HEK293T (cell line): ENCODE measurements around the gene CCDC40.

Source experiments
- CTCF ChIA-PET: fragments of 350-600 bp; formaldehyde crosslinking; extraction: SDS; loops from one replicate; lab custom pipeline; 2021; ENCODE audit warnings: antibody characterized with exemption, inconsistent platforms; lab: Yijun Ruan, JAX
- POLR2A ChIA-PET: fragments of 350-600 bp; formaldehyde crosslinking; extraction: SDS; loops from one replicate; lab custom pipeline; 2020; ENCODE audit warnings: antibody characterized with exemption, inconsistent platforms; lab: Yijun Ruan, JAX
- DNase-seq: peaks from one replicate; pipeline ENCODE4 v3.0.0; 2012; ENCODE audit warnings: mixed read lengths; ENCODE audit errors: extremely low spot score
- ARNT ChIP-seq: fragments of 450-650 bp; IDR thresholded peaks from 2 replicates; pipeline ENCODE4 v1.6.1; 2017; ENCODE audit warnings: mild to moderate bottlenecking
- BHLHE40 ChIP-seq: fragments of 450-650 bp; IDR thresholded peaks from 2 replicates; pipeline ENCODE4 v1.6.1; 2016; ENCODE audit warnings: mild to moderate bottlenecking, moderate library complexity, borderline replicate concordance
- CTBP1 ChIP-seq: fragments of 450-650 bp; IDR thresholded peaks from 2 replicates; pipeline ENCODE4 v1.6.1; 2016; ENCODE audit warnings: borderline replicate concordance
- ELF4 ChIP-seq: fragments of 450-650 bp; IDR thresholded peaks from 2 replicates; pipeline ENCODE4 v1.6.1; 2017; ENCODE audit warnings: antibody characterized with exemption
- FOXA1 ChIP-seq: fragments of 450-650 bp; IDR thresholded peaks from 2 replicates; pipeline ENCODE4 v1.6.1; 2016; ENCODE audit warnings: mild to moderate bottlenecking
- FOXK2 ChIP-seq: fragments of 450-650 bp; IDR thresholded peaks from 2 replicates; pipeline ENCODE4 v1.6.1; 2016; ENCODE audit warnings: mild to moderate bottlenecking
- FOXM1 ChIP-seq: fragments of 450-650 bp; IDR thresholded peaks from 2 replicates; pipeline ENCODE4 v1.6.1; 2017; ENCODE audit warnings: mild to moderate bottlenecking, borderline replicate concordance
- HDGF ChIP-seq: fragments of 450-650 bp; IDR thresholded peaks from 2 replicates; pipeline ENCODE4 v1.6.1; 2017; ENCODE audit warnings: antibody characterized with exemption, borderline replicate concordance
- L3MBTL2 ChIP-seq: fragments of 450-650 bp; conservative IDR thresholded peaks from 2 replicates; pipeline ENCODE4 v1.6.1; 2016; ENCODE audit warnings: mild to moderate bottlenecking
- LEF1 ChIP-seq: fragments of 450-650 bp; IDR thresholded peaks from 2 replicates; pipeline ENCODE4 v1.6.1; 2017; ENCODE audit warnings: mild to moderate bottlenecking, borderline replicate concordance
- NFRKB ChIP-seq: fragments of 450-650 bp; IDR thresholded peaks from 2 replicates; pipeline ENCODE4 v1.6.1; 2016; ENCODE audit warnings: mild to moderate bottlenecking, moderate library complexity
- PKNOX1 ChIP-seq: fragments of 450-650 bp; IDR thresholded peaks from 2 replicates; pipeline ENCODE4 v1.6.1; 2016
- SP1 ChIP-seq: fragments of 450-650 bp; IDR thresholded peaks from 2 replicates; pipeline ENCODE4 v1.6.1; 2017
- SUZ12 ChIP-seq: fragments of 450-650 bp; IDR thresholded peaks from 2 replicates; pipeline ENCODE4 v1.6.1; 2016; ENCODE audit warnings: mild to moderate bottlenecking
- TARDBP ChIP-seq: fragments of 450-650 bp; IDR thresholded peaks from 2 replicates; pipeline ENCODE4 v1.6.1; 2016
- ZNF384 ChIP-seq: fragments of 450-650 bp; IDR thresholded peaks from 2 replicates; pipeline ENCODE4 v1.6.1; 2016

The CCDC40 gene

GRCh38 chr17:80049986-80050385 lies 13.5 kb downstream of the CCDC40 start:
- TF ChIP-seq FOXA1, result no peak
- no peak for TF ChIP-seq PKNOX1
- TF ChIP-seq SUZ12, result no peak
- TF ChIP-seq L3MBTL2, result no peak
- TF ChIP-seq ARNT, result no peak
- TF ChIP-seq HDGF, result no peak
- TF ChIP-seq LEF1, result no peak
- TF ChIP-seq NFRKB, result no peak
- TF ChIP-seq BHLHE40, result no peak
- no peak for TF ChIP-seq FOXM1
- CTCF ChIA-PET, result no interaction called here
- POLR2A ChIA-PET, result no interaction called here
- DNase-seq, result no peak

GRCh38 chr17:80050706-80051105 lies 14.3 kb downstream of the CCDC40 start:
- ChIA-PET CTCF (no interaction called here), POLR2A (no interaction called here)
- no peak for DNase-seq
- TF ChIP-seq HDGF (no peak), FOXM1 (no peak), SUZ12 (no peak), ELF4 (no peak), L3MBTL2 (no peak), LEF1 (no peak), ARNT (no peak), FOXK2 (no peak), SP1 (no peak), FOXA1 (no peak), PKNOX1 (no peak), BHLHE40 (no peak), CTBP1 (no peak), ZNF384 (no peak), NFRKB (no peak), TARDBP (no peak)

GRCh38 chr17:80051681-80052080 lies 15.2 kb downstream of the CCDC40 start:
- no peak for DNase-seq
- no peak for TF ChIP-seq SP1
- no peak for TF ChIP-seq FOXK2
- TF ChIP-seq CTBP1, result no peak
- TF ChIP-seq TARDBP, result no peak
- no peak for TF ChIP-seq BHLHE40
- TF ChIP-seq ZNF384, result no peak
- no peak for TF ChIP-seq ELF4
- TF ChIP-seq HDGF, result no peak
- no peak for TF ChIP-seq FOXA1
- TF ChIP-seq SUZ12, result no peak
- TF ChIP-seq L3MBTL2, result no peak
- TF ChIP-seq NFRKB, result no peak
- TF ChIP-seq ARNT, result no peak
- no peak for TF ChIP-seq PKNOX1
- TF ChIP-seq LEF1, result no peak
- TF ChIP-seq FOXM1, result no peak
- ChIA-PET CTCF (no interaction called here), POLR2A (no interaction called here)

GRCh38 chr17:80053102-80053501 lies 16.7 kb downstream of the CCDC40 start:
- no peak for DNase-seq
- ChIA-PET POLR2A (no interaction called here), CTCF (no interaction called here)
- TF ChIP-seq ARNT, result no peak
- TF ChIP-seq BHLHE40, result no peak
- TF ChIP-seq LEF1, result no peak
- TF ChIP-seq ELF4, result no peak
- no peak for TF ChIP-seq FOXK2
- TF ChIP-seq FOXM1, result no peak
- TF ChIP-seq TARDBP, result no peak
- no peak for TF ChIP-seq L3MBTL2
- TF ChIP-seq SUZ12, result no peak
- TF ChIP-seq SP1, result no peak
- TF ChIP-seq NFRKB, result no peak
- TF ChIP-seq ZNF384, result no peak
- TF ChIP-seq PKNOX1, result no peak
- no peak for TF ChIP-seq HDGF

- ChIA-PET POLR2A (no interaction called here), CTCF (no interaction called here)
- DNase-seq, result no peak
- TF ChIP-seq ZNF384 (no peak), SUZ12 (no peak)
Observed at GRCh38 chr17:80055597-80055996, 19.2 kb downstream of the CCDC40 start.

- POLR2A ChIA-PET, result interaction anchor here (0.9 to 1.2 kb wide), 2 partner anchors 10 to 43 kb away, joined by 3 to 4 read pairs; partner anchors contain the start of gene GAA
- CTCF ChIA-PET, result interaction anchor here (0.6 to 1.7 kb wide), 3 partner anchors 11 to 110 kb away, joined by 3 to 6 read pairs (median 6); partner anchors contain the start of gene GAA
- no peak for DNase-seq
- TF ChIP-seq TARDBP (no peak), FOXK2 (no peak), BHLHE40 (no peak), NFRKB (no peak)
Observed at GRCh38 chr17:80058311-80058955, 22.0 kb downstream of the CCDC40 start.
